SK-N-SH treated with all-trans-retinoic acid at 6 μM for 48 hours (cell line): ENCODE results near the gene HSD3B1.

ENCODE experiments used
- ATAC-seq: fragments of 200-7000 bp; cut with Tn5 transposase; 3 replicates; pipeline ENCODE4 v1.9.1; 2020; ENCODE audit warnings: mild to moderate bottlenecking, moderate library complexity
- ARNTL ChIP-seq: fragments of 450-650 bp; formaldehyde crosslinking; IDR thresholded peaks from 2 replicates; pipeline ENCODE4 v1.5.0; 2020; ENCODE audit warnings: low read depth, mild to moderate bottlenecking, moderate library complexity, borderline replicate concordance
- BACH2 ChIP-seq: fragments of 250-450 bp; sonication (Bioruptor Pico); IDR thresholded peaks from 2 replicates; pipeline ENCODE4 v1.9.0; 2021; ENCODE audit warnings: mild to moderate bottlenecking, borderline replicate concordance
- CSDC2 ChIP-seq: fragments of 250-450 bp; sonication (Bioruptor Pico); IDR thresholded peaks from 2 replicates; pipeline ENCODE4 v1.5.0; 2020; ENCODE audit warnings: mild to moderate bottlenecking, moderate library complexity
- CSRNP3 ChIP-seq: fragments of 250-450 bp; sonication (Bioruptor Pico); IDR thresholded peaks from 2 replicates; pipeline ENCODE4 v1.5.1; 2021; ENCODE audit warnings: mild to moderate bottlenecking, moderate library complexity
- ESRRG ChIP-seq: fragments of 250-450 bp; sonication (Bioruptor Pico); IDR thresholded peaks from 2 replicates; pipeline ENCODE4 v1.6.1; 2021; ENCODE audit warnings: mild to moderate bottlenecking
- OSR1 ChIP-seq: fragments of 250-450 bp; sonication (Bioruptor Pico); IDR thresholded peaks from 2 replicates; pipeline ENCODE4 v1.8.0; 2022; ENCODE audit warnings: moderate library complexity, mild to moderate bottlenecking, inconsistent platforms
- PATZ1 ChIP-seq: fragments of 250-450 bp; sonication (Bioruptor Pico); IDR thresholded peaks from 2 replicates; pipeline ENCODE4 v1.8.0; 2020; ENCODE audit warnings: mild to moderate bottlenecking, moderate library complexity, borderline replicate concordance
- POU6F1 ChIP-seq: fragments of 250-450 bp; sonication (Bioruptor Pico); IDR thresholded peaks from 2 replicates; pipeline ENCODE4 v1.8.0; 2021; ENCODE audit warnings: low read depth, mild to moderate bottlenecking, moderate library complexity, borderline replicate concordance
- PPARA ChIP-seq: fragments of 250-450 bp; sonication (Bioruptor Pico); IDR thresholded peaks from 2 replicates; pipeline ENCODE4 v1.5.0; 2020; ENCODE audit warnings: mild to moderate bottlenecking, borderline replicate concordance
- RARB ChIP-seq: fragments of 250-450 bp; sonication (Bioruptor Pico); IDR thresholded peaks from 2 replicates; pipeline ENCODE4 v1.8.0; 2021; ENCODE audit warnings: mild to moderate bottlenecking, moderate library complexity
- SNAI2 ChIP-seq: fragments of 250-450 bp; sonication (Bioruptor Pico); IDR thresholded peaks from 2 replicates; pipeline ENCODE4 v1.5.0; 2020; ENCODE audit warnings: mild to moderate bottlenecking, moderate library complexity
- TCF4 ChIP-seq: fragments of 250-450 bp; sonication (Bioruptor Pico); IDR thresholded peaks from 2 replicates; pipeline ENCODE4 v1.8.0; 2021; ENCODE audit warnings: mild to moderate bottlenecking, moderate library complexity, borderline replicate concordance
- TOX ChIP-seq: fragments of 250-450 bp; sonication (Bioruptor Pico); IDR thresholded peaks from 2 replicates; pipeline ENCODE4 v1.8.0; 2021; ENCODE audit warnings: mild to moderate bottlenecking, moderate library complexity, borderline replicate concordance
- ZFP3 ChIP-seq: fragments of 250-450 bp; sonication (Bioruptor Pico); IDR thresholded peaks from 2 replicates; pipeline ENCODE4 v1.5.0; 2020; ENCODE audit warnings: mild to moderate bottlenecking, moderate library complexity
- ZNF565 ChIP-seq: fragments of 450-650 bp; formaldehyde crosslinking; conservative IDR thresholded peaks from 2 replicates; pipeline ENCODE4 v1.5.0; 2020; ENCODE audit warnings: low read depth, mild to moderate bottlenecking, moderate library complexity
- TF ChIP-seq, protein P1 (sequence below): fragments of 250-450 bp; sonication (Bioruptor Pico); IDR thresholded peaks from 2 replicates; pipeline ENCODE4 v1.5.1; 2020; ENCODE audit warnings: low read depth, mild to moderate bottlenecking, moderate library complexity
- TF ChIP-seq, protein P2 (sequence below): fragments of 250-450 bp; sonication (Bioruptor Pico); IDR thresholded peaks from 2 replicates; pipeline ENCODE4 v1.5.0; 2020; ENCODE audit warnings: mild to moderate bottlenecking, moderate library complexity

Gene HSD3B1

GRCh38 chr1:119489201-119489600 is 17.8 kb upstream of the HSD3B1 start (continued):
- no peak for TF ChIP-seq PATZ1 (CRISPR knock-in tag)
- no peak for TF ChIP-seq BACH2
- TF ChIP-seq, protein P1, sequence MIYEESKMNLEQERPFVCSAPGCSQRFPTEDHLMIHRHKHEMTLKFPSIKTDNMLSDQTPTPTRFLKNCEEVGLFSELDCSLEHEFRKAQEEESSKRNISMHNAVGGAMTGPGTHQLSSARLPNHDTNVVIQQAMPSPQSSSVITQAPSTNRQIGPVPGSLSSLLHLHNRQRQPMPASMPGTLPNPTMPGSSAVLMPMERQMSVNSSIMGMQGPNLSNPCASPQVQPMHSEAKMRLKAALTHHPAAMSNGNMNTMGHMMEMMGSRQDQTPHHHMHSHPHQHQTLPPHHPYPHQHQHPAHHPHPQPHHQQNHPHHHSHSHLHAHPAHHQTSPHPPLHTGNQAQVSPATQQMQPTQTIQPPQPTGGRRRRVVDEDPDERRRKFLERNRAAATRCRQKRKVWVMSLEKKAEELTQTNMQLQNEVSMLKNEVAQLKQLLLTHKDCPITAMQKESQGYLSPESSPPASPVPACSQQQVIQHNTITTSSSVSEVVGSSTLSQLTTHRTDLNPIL (CRISPR knock-in tag): no peak
- no peak for TF ChIP-seq TCF4 (CRISPR knock-in tag)
- TF ChIP-seq CSRNP3: no peak
- no peak for TF ChIP-seq SNAI2 (CRISPR knock-in tag)
- no peak for TF ChIP-seq ARNTL (CRISPR knock-in tag)
- no peak for TF ChIP-seq OSR1 (CRISPR knock-in tag)
- TF ChIP-seq ESRRG (CRISPR knock-in tag): no peak
- no peak for TF ChIP-seq TOX (CRISPR knock-in tag)

GRCh38 chr1:119490925-119491324 is 16.1 kb upstream of the HSD3B1 start:
- TF ChIP-seq ESRRG (CRISPR knock-in tag) (no peak), ZFP3 (CRISPR knock-in tag) (no peak), RARB (no peak), ZNF565 (CRISPR knock-in tag) (no peak), TCF4 (CRISPR knock-in tag) (no peak), OSR1 (CRISPR knock-in tag) (no peak), TOX (CRISPR knock-in tag) (no peak), CSRNP3 (no peak), SNAI2 (CRISPR knock-in tag) (no peak), PPARA (CRISPR knock-in tag) (no peak), POU6F1 (CRISPR knock-in tag) (no peak), ARNTL (CRISPR knock-in tag) (no peak), CSDC2 (CRISPR knock-in tag) (no peak)
- TF ChIP-seq, protein P1 (CRISPR knock-in tag): no peak
- TF ChIP-seq, protein P2, sequence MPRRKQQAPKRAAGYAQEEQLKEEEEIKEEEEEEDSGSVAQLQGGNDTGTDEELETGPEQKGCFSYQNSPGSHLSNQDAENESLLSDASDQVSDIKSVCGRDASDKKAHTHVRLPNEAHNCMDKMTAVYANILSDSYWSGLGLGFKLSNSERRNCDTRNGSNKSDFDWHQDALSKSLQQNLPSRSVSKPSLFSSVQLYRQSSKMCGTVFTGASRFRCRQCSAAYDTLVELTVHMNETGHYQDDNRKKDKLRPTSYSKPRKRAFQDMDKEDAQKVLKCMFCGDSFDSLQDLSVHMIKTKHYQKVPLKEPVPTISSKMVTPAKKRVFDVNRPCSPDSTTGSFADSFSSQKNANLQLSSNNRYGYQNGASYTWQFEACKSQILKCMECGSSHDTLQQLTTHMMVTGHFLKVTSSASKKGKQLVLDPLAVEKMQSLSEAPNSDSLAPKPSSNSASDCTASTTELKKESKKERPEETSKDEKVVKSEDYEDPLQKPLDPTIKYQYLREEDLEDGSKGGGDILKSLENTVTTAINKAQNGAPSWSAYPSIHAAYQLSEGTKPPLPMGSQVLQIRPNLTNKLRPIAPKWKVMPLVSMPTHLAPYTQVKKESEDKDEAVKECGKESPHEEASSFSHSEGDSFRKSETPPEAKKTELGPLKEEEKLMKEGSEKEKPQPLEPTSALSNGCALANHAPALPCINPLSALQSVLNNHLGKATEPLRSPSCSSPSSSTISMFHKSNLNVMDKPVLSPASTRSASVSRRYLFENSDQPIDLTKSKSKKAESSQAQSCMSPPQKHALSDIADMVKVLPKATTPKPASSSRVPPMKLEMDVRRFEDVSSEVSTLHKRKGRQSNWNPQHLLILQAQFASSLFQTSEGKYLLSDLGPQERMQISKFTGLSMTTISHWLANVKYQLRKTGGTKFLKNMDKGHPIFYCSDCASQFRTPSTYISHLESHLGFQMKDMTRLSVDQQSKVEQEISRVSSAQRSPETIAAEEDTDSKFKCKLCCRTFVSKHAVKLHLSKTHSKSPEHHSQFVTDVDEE (CRISPR knock-in tag): no peak
- no peak for ATAC-seq
